IMR-90 (cell line): ENCODE measurements around the gene CACNA1F. TPM values are rescaled to one million over a fixed set of nuclear protein-coding genes. Genes with fewer than 3 reads are reported as not detected.

ENCODE experiments used
- ATAC-seq: fragments of 200-7000 bp; cut with Tn5 transposase; 2 replicates; pipeline ENCODE4 v1.9.1; 2020; ENCODE audit warnings: low read depth, mild to moderate bottlenecking, moderate library complexity
- BruUV-seq: library from RNA; stranded (reverse); fragments of 400-500 nt; replicated peaks from 2 replicates; lab custom pipeline; 2021; lab: Mats Ljungman, UMichigan
- CTCF ChIA-PET: fragments of 300-600 bp; formaldehyde crosslinking; extraction: SDS; loops from one replicate; lab custom pipeline; 2021; ENCODE audit warnings: antibody characterized with exemption; lab: Yijun Ruan, JAX
- POLR2A ChIA-PET: fragments of 300-600 bp; sonication (Branson Sonifier 250); formaldehyde crosslinking; loops from one replicate; lab custom pipeline; 2022; ENCODE audit warnings: antibody characterized with exemption; ENCODE audit not compliant: unreplicated experiment; lab: Charles Lee
- DNase-seq: peaks from one replicate; pipeline ENCODE4 v3.0.0; 2013
- H2AFZ ChIP-seq: replicated peaks from 2 replicates; pipeline ENCODE3; 2013; ENCODE audit warnings: low read length, mild to moderate bottlenecking; ENCODE audit not compliant: poor library complexity
- H2AK5ac ChIP-seq: 2 replicates; pipeline ENCODE4 v1.6.1; 2013; ENCODE audit warnings: low read depth, low read length, inconsistent platforms
- H2AK9ac ChIP-seq: replicated peaks from 2 replicates; pipeline ENCODE3; 2013; ENCODE audit warnings: mild to moderate bottlenecking, low read depth, low read length, moderate library complexity; ENCODE audit not compliant: poor library complexity
- H2BK120ac ChIP-seq: 2 replicates; pipeline ENCODE4 v1.6.1; 2013; ENCODE audit warnings: low read depth, low read length, inconsistent platforms
- H2BK15ac ChIP-seq: 3 replicates; pipeline ENCODE4 v1.6.1; 2013; ENCODE audit warnings: low read depth, low read length, inconsistent platforms
- H2BK20ac ChIP-seq: 2 replicates; pipeline ENCODE4 v1.6.1; 2013; ENCODE audit warnings: low read depth, mild to moderate bottlenecking, inconsistent platforms, low read length, moderate library complexity
- H2BK5ac ChIP-seq: 2 replicates; pipeline ENCODE4 v1.6.1; 2013; ENCODE audit warnings: mild to moderate bottlenecking, low read depth, low read length, inconsistent platforms; ENCODE audit not compliant: poor library complexity, severe bottlenecking
- H3K14ac ChIP-seq: replicated peaks from 2 replicates; pipeline ENCODE4 v1.6.1; 2013; ENCODE audit warnings: low read depth, low read length, inconsistent platforms
- H3K18ac ChIP-seq: 2 replicates; pipeline ENCODE4 v1.6.1; 2013; ENCODE audit warnings: low read depth, low read length, control low read depth
- H3K23ac ChIP-seq: 2 replicates; pipeline ENCODE4 v1.6.1; 2013; ENCODE audit warnings: low read depth, low read length, inconsistent platforms
- H3K27ac ChIP-seq: 2 replicates; pipeline ENCODE4 v1.5.1; 2013; ENCODE audit warnings: mild to moderate bottlenecking, control low read depth, low read length; ENCODE audit not compliant: insufficient read depth
- H3K27me3 ChIP-seq: 2 replicates; pipeline ENCODE4 v1.6.1; 2013; ENCODE audit warnings: low read length; ENCODE audit not compliant: control insufficient read depth, insufficient read depth
- H3K36me3 ChIP-seq: 2 replicates; pipeline ENCODE4 v1.6.1; 2013; ENCODE audit warnings: low read length, mixed read lengths; ENCODE audit not compliant: control insufficient read depth, insufficient read depth
- H3K4ac ChIP-seq: 2 replicates; pipeline ENCODE4 v1.6.1; 2013; ENCODE audit warnings: low read depth, low read length, inconsistent platforms
- H3K4me1 ChIP-seq: 2 replicates; pipeline ENCODE4 v1.6.1; 2013; ENCODE audit warnings: low read length, mixed read lengths; ENCODE audit not compliant: control insufficient read depth, insufficient read depth
- H3K4me2 ChIP-seq: 2 replicates; pipeline ENCODE4 v1.6.1; 2013; ENCODE audit warnings: low read depth, mild to moderate bottlenecking, control low read depth, low read length, moderate library complexity
- H3K4me3 ChIP-seq: 2 replicates; pipeline ENCODE4 v1.5.1; 2013; ENCODE audit warnings: low read depth, mild to moderate bottlenecking, control low read depth, low read length, moderate library complexity; ENCODE audit not compliant: insufficient read depth
- H3K56ac ChIP-seq: 2 replicates; pipeline ENCODE4 v1.6.1; 2013; ENCODE audit warnings: low read length, inconsistent platforms; ENCODE audit not compliant: insufficient read depth; ENCODE audit errors: extremely low read depth
- H3K79me1 ChIP-seq, 2 experiments: 2 replicates each; pipeline ENCODE4 v1.6.1; 2013; ENCODE audit warnings: low read length in 2 of 2, inconsistent platforms in 1 of 2, low read depth in 1 of 2
- H3K9ac ChIP-seq: 2 replicates; pipeline ENCODE4 v1.6.1; 2013; ENCODE audit warnings: low read depth, low read length, control low read depth
- H3K9me1 ChIP-seq: 2 replicates; pipeline ENCODE4 v1.6.1; 2013; ENCODE audit warnings: low read length, inconsistent platforms; ENCODE audit not compliant: insufficient read depth
- H3K9me3 ChIP-seq: 2 replicates; pipeline ENCODE4 v1.6.1; 2013; ENCODE audit warnings: low read length; ENCODE audit not compliant: control insufficient read depth, insufficient read depth
- H4K20me1 ChIP-seq: 2 replicates; pipeline ENCODE4 v1.6.1; 2013; ENCODE audit warnings: low read length, inconsistent platforms; ENCODE audit not compliant: insufficient read depth
- H4K5ac ChIP-seq: 2 replicates; pipeline ENCODE4 v1.6.1; 2013; ENCODE audit warnings: mild to moderate bottlenecking, low read depth, low read length, control low read depth
- H4K8ac ChIP-seq, 2 experiments: 2 replicates each; pipeline ENCODE4 v1.6.1; 2013; ENCODE audit warnings: low read depth in 2 of 2, low read length in 2 of 2, control low read depth in 1 of 2, inconsistent platforms in 1 of 2
- H4K91ac ChIP-seq: 2 replicates; pipeline ENCODE4 v1.6.1; 2013; ENCODE audit warnings: low read depth, low read length, inconsistent platforms; ENCODE audit not compliant: insufficient read depth
- BHLHE40 ChIP-seq: fragments of 150-350 bp; IDR thresholded peaks from 2 replicates; pipeline ENCODE4 v1.6.1; 2016; ENCODE audit warnings: mild to moderate bottlenecking, low read depth, low read length
- CEBPB ChIP-seq: IDR thresholded peaks from 2 replicates; pipeline ENCODE4 v1.6.1; 2012; ENCODE audit warnings: low read depth, low read length, improper control_type of control experiment
- CHD1 ChIP-seq: IDR thresholded peaks from 2 replicates; pipeline ENCODE4 v1.6.1; 2012; ENCODE audit warnings: low read depth, low read length, improper control_type of control experiment
- CTCF ChIP-seq: conservative IDR thresholded peaks from 2 replicates; pipeline ENCODE4 v1.5.1; 2012; ENCODE audit warnings: mild to moderate bottlenecking, low read depth, low read length, improper control_type of control experiment
- ELK1 ChIP-seq: fragments of 150-350 bp; IDR thresholded peaks from 2 replicates; pipeline ENCODE4 v1.6.1; 2016; ENCODE audit warnings: low read depth, mild to moderate bottlenecking, low read length, moderate library complexity, borderline replicate concordance
- FOS ChIP-seq: fragments of 150-350 bp; IDR thresholded peaks from 2 replicates; pipeline ENCODE4 v1.6.1; 2016; ENCODE audit warnings: low read depth, low read length
- MAFK ChIP-seq: IDR thresholded peaks from 2 replicates; pipeline ENCODE4 v1.6.1; 2012; ENCODE audit warnings: low read depth, low read length, improper control_type of control experiment
- MAZ ChIP-seq: IDR thresholded peaks from 2 replicates; pipeline ENCODE4 v1.6.1; 2012; ENCODE audit warnings: low read depth, mild to moderate bottlenecking, low read length, improper control_type of control experiment, moderate library complexity, borderline replicate concordance
- MXI1 ChIP-seq: IDR thresholded peaks from 2 replicates; pipeline ENCODE4 v1.6.1; 2012; ENCODE audit warnings: low read depth, mild to moderate bottlenecking, low read length, moderate library complexity, borderline replicate concordance
- NFE2L2 ChIP-seq: fragments of 150-350 bp; IDR thresholded peaks from 2 replicates; pipeline ENCODE4 v1.6.1; 2016; ENCODE audit warnings: low read depth, mild to moderate bottlenecking, low read length
- POLR2A ChIP-seq: IDR thresholded peaks from 2 replicates; pipeline ENCODE4 v1.6.1; 2012; ENCODE audit warnings: mild to moderate bottlenecking, low read depth, low read length
- RAD21 ChIP-seq: IDR thresholded peaks from 2 replicates; pipeline ENCODE4 v1.6.1; 2012; ENCODE audit warnings: low read length, improper control_type of control experiment
- RFX5 ChIP-seq: IDR thresholded peaks from 2 replicates; pipeline ENCODE4 v1.8.0; 2012; ENCODE audit warnings: low read depth, mild to moderate bottlenecking, low read length, moderate library complexity
- USF2 ChIP-seq: fragments of 150-350 bp; IDR thresholded peaks from 2 replicates; pipeline ENCODE4 v1.6.1; 2017; ENCODE audit warnings: mild to moderate bottlenecking, antibody characterized with exemption, low read length, low read depth
- WGBS, 2 experiments: methylation state at CpG; one replicate each; pipeline versions ENCODE4 v1.1.5 to v1.1.7; 2013; ENCODE audit warnings: missing lambda C conversion rate in 2 of 2; ENCODE audit not compliant: insufficient read length in 1 of 2; ENCODE audit errors: extremely low coverage in 2 of 2; 5-methylcytosine and 5-hydroxymethylcytosine counted together
- dilution Hi-C: fragments of 300-500 bp; cut with HindIII; formaldehyde crosslinking; loops from one replicate; pipeline ENCODE4 v1.14.3; 2018; ENCODE audit warnings: low sequenced_read_pairs; ENCODE audit not compliant: unreplicated experiment
- in situ Hi-C: fragments of 300-500 bp; cut with MboI; formaldehyde crosslinking; loops from 3 replicates; pipeline ENCODE4 v1.14.3; 2019; ENCODE audit warnings: low sequenced_read_pairs, inconsistent platforms, mixed read lengths
- intact Hi-C: fragments of 100-400 bp; cut with micrococcal nuclease; formaldehyde crosslinking; loops from 2 replicates; pipeline ENCODE4 v1.10.0; 2022
- polyA plus RNA-seq, 3 experiments: library from polyadenylated mRNA; depleted of rRNA; stranded (reverse); fragments of >200 nt; gene quantifications; 2 replicates each; pipeline ENCODE4 v1.2.3, GENCODE V29; 2012; ENCODE audit warnings: low replicate concordance in 1 of 3
- total RNA-seq: library from RNA; depleted of rRNA; stranded (reverse); fragments of >200 nt; gene quantifications from 2 replicates; pipeline ENCODE4 v1.2.3, GENCODE V29; 2012

Gene CACNA1F
- total and polyA plus RNA-seq, 2 of the 4 experiments (the other 2 are of a cell fraction): not detected

GRCh38 chrX:49238735-49239134 is 5.6 kb upstream of the CACNA1F start:
- BruUV-seq: no TSS peak
- intact Hi-C loops (no loop called here), in situ Hi-C loops (no loop called here), dilution Hi-C loops (no loop called here)
- ChIA-PET POLR2A (no interaction called here), CTCF (no interaction called here)
- DNase-seq (no peak), ATAC-seq (no peak)
- Histone ChIP-seq H3K4ac (no peak overlapping the region), H2BK5ac (no peak overlapping the region), H3K27ac (no peak overlapping the region), H3K18ac (no peak overlapping the region), H2AK5ac (no peak overlapping the region), H4K8ac (no peak overlapping the region), H3K9ac (no peak overlapping the region), H3K4me3 (no peak overlapping the region), H4K20me1 (no peaks in the 10 kb centered on the region), H3K4me1 (no peaks in the 10 kb centered on the region), H3K27me3 (no peaks in the 10 kb centered on the region; the same call in 1 of the 2 replicates), H3K79me1 (peaks cover 0 to 3% of the 10 kb centered on the region in 2 experiments; a peak in 1 of 4 replicates), H3K36me3 (peaks cover 7% of the 10 kb centered on the region; the same call in 1 of the 2 replicates), H3K4me2 (no peak overlapping the region), H2BK15ac (no peak overlapping the region), H3K9me1 (no peaks in the 10 kb centered on the region), H3K9me3 (no peaks in the 10 kb centered on the region), H2BK120ac (no peak overlapping the region), H3K23ac (no peak overlapping the region), H2BK20ac (no peak overlapping the region), H4K91ac (no peak overlapping the region), H4K5ac (no peak overlapping the region), H3K14ac (no peak overlapping the region), H2AFZ (no peak overlapping the region), H2AK9ac (no peak overlapping the region), H3K56ac (no peak overlapping the region)
- WGBS, 2 experiments: 75% methylated on average over 4 of the region's 7 CpGs; no CpG with 5 or more reads in 1 of the 2 experiments
- TF ChIP-seq NFE2L2: no peak
- no peak for TF ChIP-seq FOS
- no peak for TF ChIP-seq MAZ
- TF ChIP-seq BHLHE40: no peak
- TF ChIP-seq RAD21: no peak
- no peak for TF ChIP-seq MAFK
- TF ChIP-seq MXI1: no peak
- no peak for TF ChIP-seq POLR2A
- TF ChIP-seq CEBPB: no peak
- TF ChIP-seq USF2: no peak
- TF ChIP-seq CTCF: no peak
- no peak for TF ChIP-seq ELK1
- no peak for TF ChIP-seq CHD1
- no peak for TF ChIP-seq RFX5
